ENCODE results near the gene TUBA3E.
"Not testable (repeated sequence)": the region's sequence is repeated elsewhere in the genome, so short reads cannot be mapped to it uniquely, and the experiment has no call there.

DNA sequence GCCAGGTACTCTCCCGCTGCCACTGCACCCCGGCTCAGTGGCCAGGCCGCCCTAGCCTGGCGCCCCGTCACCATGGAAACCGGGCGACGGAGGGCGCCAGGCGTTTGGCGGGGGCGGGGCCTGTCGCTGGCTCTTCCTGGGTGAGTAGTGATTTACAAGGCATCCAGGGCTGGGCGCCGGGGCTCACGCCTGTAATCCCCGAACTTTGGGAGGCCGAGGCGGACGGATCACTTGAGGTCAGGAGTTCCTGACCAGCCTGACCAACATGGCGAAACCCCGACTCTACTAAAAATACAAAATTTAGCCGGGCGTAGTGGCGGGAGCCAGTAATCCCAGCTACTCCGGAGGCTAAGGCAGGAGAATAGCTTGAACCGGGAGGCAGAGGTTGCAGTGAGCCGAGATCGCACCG is 53.2 kb downstream of the TUBA3E start, which contains the start of gene CCDC74B:
- TF ChIP-seq GABPA (IDR thresholded peaks at IDR 0.05; ENCODE audit: low read depth) = not testable (repeated sequence)
- TF ChIP-seq, protein P1, sequence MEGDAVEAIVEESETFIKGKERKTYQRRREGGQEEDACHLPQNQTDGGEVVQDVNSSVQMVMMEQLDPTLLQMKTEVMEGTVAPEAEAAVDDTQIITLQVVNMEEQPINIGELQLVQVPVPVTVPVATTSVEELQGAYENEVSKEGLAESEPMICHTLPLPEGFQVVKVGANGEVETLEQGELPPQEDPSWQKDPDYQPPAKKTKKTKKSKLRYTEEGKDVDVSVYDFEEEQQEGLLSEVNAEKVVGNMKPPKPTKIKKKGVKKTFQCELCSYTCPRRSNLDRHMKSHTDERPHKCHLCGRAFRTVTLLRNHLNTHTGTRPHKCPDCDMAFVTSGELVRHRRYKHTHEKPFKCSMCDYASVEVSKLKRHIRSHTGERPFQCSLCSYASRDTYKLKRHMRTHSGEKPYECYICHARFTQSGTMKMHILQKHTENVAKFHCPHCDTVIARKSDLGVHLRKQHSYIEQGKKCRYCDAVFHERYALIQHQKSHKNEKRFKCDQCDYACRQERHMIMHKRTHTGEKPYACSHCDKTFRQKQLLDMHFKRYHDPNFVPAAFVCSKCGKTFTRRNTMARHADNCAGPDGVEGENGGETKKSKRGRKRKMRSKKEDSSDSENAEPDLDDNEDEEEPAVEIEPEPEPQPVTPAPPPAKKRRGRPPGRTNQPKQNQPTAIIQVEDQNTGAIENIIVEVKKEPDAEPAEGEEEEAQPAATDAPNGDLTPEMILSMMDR (IDR thresholded peaks at IDR 0.05; ENCODE audit: insufficient read depth, low read length) = not testable (repeated sequence)
- TF ChIP-seq, protein P2, sequence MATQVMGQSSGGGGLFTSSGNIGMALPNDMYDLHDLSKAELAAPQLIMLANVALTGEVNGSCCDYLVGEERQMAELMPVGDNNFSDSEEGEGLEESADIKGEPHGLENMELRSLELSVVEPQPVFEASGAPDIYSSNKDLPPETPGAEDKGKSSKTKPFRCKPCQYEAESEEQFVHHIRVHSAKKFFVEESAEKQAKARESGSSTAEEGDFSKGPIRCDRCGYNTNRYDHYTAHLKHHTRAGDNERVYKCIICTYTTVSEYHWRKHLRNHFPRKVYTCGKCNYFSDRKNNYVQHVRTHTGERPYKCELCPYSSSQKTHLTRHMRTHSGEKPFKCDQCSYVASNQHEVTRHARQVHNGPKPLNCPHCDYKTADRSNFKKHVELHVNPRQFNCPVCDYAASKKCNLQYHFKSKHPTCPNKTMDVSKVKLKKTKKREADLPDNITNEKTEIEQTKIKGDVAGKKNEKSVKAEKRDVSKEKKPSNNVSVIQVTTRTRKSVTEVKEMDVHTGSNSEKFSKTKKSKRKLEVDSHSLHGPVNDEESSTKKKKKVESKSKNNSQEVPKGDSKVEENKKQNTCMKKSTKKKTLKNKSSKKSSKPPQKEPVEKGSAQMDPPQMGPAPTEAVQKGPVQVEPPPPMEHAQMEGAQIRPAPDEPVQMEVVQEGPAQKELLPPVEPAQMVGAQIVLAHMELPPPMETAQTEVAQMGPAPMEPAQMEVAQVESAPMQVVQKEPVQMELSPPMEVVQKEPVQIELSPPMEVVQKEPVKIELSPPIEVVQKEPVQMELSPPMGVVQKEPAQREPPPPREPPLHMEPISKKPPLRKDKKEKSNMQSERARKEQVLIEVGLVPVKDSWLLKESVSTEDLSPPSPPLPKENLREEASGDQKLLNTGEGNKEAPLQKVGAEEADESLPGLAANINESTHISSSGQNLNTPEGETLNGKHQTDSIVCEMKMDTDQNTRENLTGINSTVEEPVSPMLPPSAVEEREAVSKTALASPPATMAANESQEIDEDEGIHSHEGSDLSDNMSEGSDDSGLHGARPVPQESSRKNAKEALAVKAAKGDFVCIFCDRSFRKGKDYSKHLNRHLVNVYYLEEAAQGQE (IDR thresholded peaks at IDR 0.05; ENCODE audit: insufficient replicate concordance, low read depth) = not testable (repeated sequence)
